ENCODE data around the gene B3GAT2.

B3GAT2 gene

GRCh38 chr6:70956451-70957283 lies at the start of gene B3GAT2:
B3GAT2 (minus strand) TSS chr6:70957060; CDS start chr6:70956429, 631 bp downstream.
- DNase-seq (ENCODE audit: low spot score in 2 of 2): peak in 1 of 2 donors; percentile 27
- Mint-ChIP-seq H3K9me3 (no peaks in the 10 kb centered on the region), H3K27ac (peak within 1 kb of the TSS; percentile 58), H3K36me3 (no peaks in the 10 kb centered on the region), H3K27me3 (peaks cover 17% of the 10 kb centered on the region), H3K4me1 (peaks cover 11% of the 10 kb centered on the region), H3K4me3 (peak within 1 kb of the TSS; percentile 82)
- peak; percentile 11 for ATAC-seq (ENCODE audit: low read depth)

GRCh38 chr6:70998148-70998547 lies 41.3 kb upstream of the B3GAT2 start:
- Mint-ChIP-seq H3K27me3 (peaks cover 9% of the 10 kb centered on the region), H3K27ac (no peak overlapping the region), H3K36me3 (no peaks in the 10 kb centered on the region), H3K4me3 (no peak overlapping the region), H3K9me3 (peaks cover 5% of the 10 kb centered on the region), H3K4me1 (no peaks in the 10 kb centered on the region)
- ATAC-seq (ENCODE audit: low read depth) (no peak), DNase-seq (ENCODE audit: low spot score in 2 of 2) (no peak)

- Mint-ChIP-seq H3K4me1 (no peaks in the 10 kb centered on the region), H3K36me3 (no peaks in the 10 kb centered on the region), H3K4me3 (no peak overlapping the region), H3K9me3 (peaks cover 5% of the 10 kb centered on the region), H3K27ac (no peak overlapping the region), H3K27me3 (peaks cover 9% of the 10 kb centered on the region)
- no peak for DNase-seq (ENCODE audit: low spot score in 2 of 2)
- ATAC-seq (ENCODE audit: low read depth): no peak
These were observed 40.5 kb upstream of the B3GAT2 start for GRCh38 chr6:70997379-70997778.

GRCh38 chr6:70996106-70996505 lies 39.2 kb upstream of the B3GAT2 start:
- H3K27ac Mint-ChIP-seq: no peak overlapping the region

GRCh38 chr6:70995411-70995810 lies 38.6 kb upstream of the B3GAT2 start:
- Mint-ChIP-seq H3K9me3 (no peaks in the 10 kb centered on the region), H3K27ac (no peak overlapping the region), H3K4me3 (no peak overlapping the region), H3K4me1 (no peaks in the 10 kb centered on the region), H3K36me3 (no peaks in the 10 kb centered on the region), H3K27me3 (peaks cover 9% of the 10 kb centered on the region)
- no peak for DNase-seq (ENCODE audit: low spot score in 2 of 2)
- ATAC-seq (ENCODE audit: low read depth): no peak

More at GRCh38 chr6:70996106-70996505, 39.2 kb upstream of the B3GAT2 start:
- DNase-seq (ENCODE audit: low spot score in 2 of 2) (no peak), ATAC-seq (ENCODE audit: low read depth) (no peak)
- Mint-ChIP-seq H3K27me3 (peaks cover 9% of the 10 kb centered on the region), H3K4me3 (no peak overlapping the region), H3K36me3 (no peaks in the 10 kb centered on the region), H3K4me1 (no peaks in the 10 kb centered on the region), H3K9me3 (peaks cover 2% of the 10 kb centered on the region)

- Mint-ChIP-seq H3K27ac (no peak overlapping the region), H3K4me3 (no peak overlapping the region), H3K36me3 (no peaks in the 10 kb centered on the region)
These were observed 34.4 kb upstream of the B3GAT2 start for GRCh38 chr6:70991253-70991652.

GRCh38 chr6:70985156-70985555 lies 28.3 kb upstream of the B3GAT2 start:
- ATAC-seq (ENCODE audit: low read depth): peak; percentile 76
- no peak overlapping the region for H3K4me3 Mint-ChIP-seq

More at GRCh38 chr6:70991253-70991652, 34.4 kb upstream of the B3GAT2 start:
- no peak for DNase-seq (ENCODE audit: low spot score in 2 of 2)
- H3K27me3 Mint-ChIP-seq: no peaks in the 10 kb centered on the region
- ATAC-seq (ENCODE audit: low read depth): no peak
- H3K4me1 Mint-ChIP-seq: no peaks in the 10 kb centered on the region
- no peaks in the 10 kb centered on the region for H3K9me3 Mint-ChIP-seq

GRCh38 chr6:70982747-70983146 lies 25.9 kb upstream of the B3GAT2 start:
- Mint-ChIP-seq H3K4me3 (no peak overlapping the region), H3K9me3 (peaks cover 8% of the 10 kb centered on the region), H3K4me1 (peaks cover 8% of the 10 kb centered on the region), H3K36me3 (no peaks in the 10 kb centered on the region), H3K27ac (no peak overlapping the region), H3K27me3 (no peaks in the 10 kb centered on the region)
- no peak for DNase-seq (ENCODE audit: low spot score in 2 of 2)
- no peak for ATAC-seq (ENCODE audit: low read depth)

More at GRCh38 chr6:70985156-70985555, 28.3 kb upstream of the B3GAT2 start:
- Mint-ChIP-seq H3K9me3 (peaks cover 5% of the 10 kb centered on the region), H3K27ac (no peak overlapping the region), H3K27me3 (no peaks in the 10 kb centered on the region), H3K4me1 (peaks cover 8% of the 10 kb centered on the region), H3K36me3 (no peaks in the 10 kb centered on the region)
- peak in 1 of 2 donors; percentile 13 for DNase-seq (ENCODE audit: low spot score in 2 of 2)

- H3K27me3 Mint-ChIP-seq: no peaks in the 10 kb centered on the region
- peaks cover 8% of the 10 kb centered on the region for H3K4me1 Mint-ChIP-seq
- H3K4me3 Mint-ChIP-seq: no peak overlapping the region
- no peak for DNase-seq (ENCODE audit: low spot score in 2 of 2)
- H3K27ac Mint-ChIP-seq: no peak overlapping the region
- no peak for ATAC-seq (ENCODE audit: low read depth)
- no peaks in the 10 kb centered on the region for H3K36me3 Mint-ChIP-seq
- peaks cover 8% of the 10 kb centered on the region for H3K9me3 Mint-ChIP-seq
These were observed 23.9 kb upstream of the B3GAT2 start for GRCh38 chr6:70980727-70981126.

GRCh38 chr6:70973604-70974003 lies 16.7 kb upstream of the B3GAT2 start:
- Mint-ChIP-seq H3K36me3 (peaks cover 2% of the 10 kb centered on the region), H3K27me3 (peaks cover 16% of the 10 kb centered on the region), H3K9me3 (peaks cover 2% of the 10 kb centered on the region), H3K4me3 (no peak overlapping the region), H3K27ac (no peak overlapping the region), H3K4me1 (no peaks in the 10 kb centered on the region)
- ATAC-seq (ENCODE audit: low read depth) (no peak), DNase-seq (ENCODE audit: low spot score in 2 of 2) (no peak)

GRCh38 chr6:70967049-70967448 lies 10.2 kb upstream of the B3GAT2 start:
- Mint-ChIP-seq H3K4me1 (no peaks in the 10 kb centered on the region), H3K36me3 (no peaks in the 10 kb centered on the region), H3K27me3 (peaks cover 3% of the 10 kb centered on the region), H3K27ac (no peak overlapping the region), H3K9me3 (peaks cover 3% of the 10 kb centered on the region), H3K4me3 (no peak overlapping the region)
- no peak for DNase-seq (ENCODE audit: low spot score in 2 of 2)
- ATAC-seq (ENCODE audit: low read depth): no peak

GRCh38 chr6:70957284-70957617 lies 391 bp upstream of the B3GAT2 start:
- no peak for ATAC-seq (ENCODE audit: low read depth)
- H3K36me3 Mint-ChIP-seq: no peaks in the 10 kb centered on the region
- peak overlapping the region; percentile 27 for H3K4me3 Mint-ChIP-seq
- H3K4me1 Mint-ChIP-seq: peaks cover 11% of the 10 kb centered on the region
- H3K27me3 Mint-ChIP-seq: peaks cover 17% of the 10 kb centered on the region
- DNase-seq (ENCODE audit: low spot score in 2 of 2): no peak
- no peak overlapping the region for H3K27ac Mint-ChIP-seq
- no peaks in the 10 kb centered on the region for H3K9me3 Mint-ChIP-seq

- Mint-ChIP-seq H3K27ac (peak overlapping the region; percentile 58), H3K9me3 (no peaks in the 10 kb centered on the region), H3K4me3 (peak overlapping the region; percentile 82), H3K4me1 (peaks cover 11% of the 10 kb centered on the region), H3K36me3 (no peaks in the 10 kb centered on the region), H3K27me3 (peaks cover 17% of the 10 kb centered on the region)
- DNase-seq (ENCODE audit: low spot score in 2 of 2): peak in 1 of 2 donors; percentile 16
- peak; percentile 3 for ATAC-seq (ENCODE audit: low read depth)
These were observed 739 bp downstream of the B3GAT2 start for GRCh38 chr6:70956191-70956450.

- Mint-ChIP-seq H3K4me1 (peaks cover 11% of the 10 kb centered on the region), H3K27ac (peak overlapping the region; percentile 58), H3K4me3 (peak overlapping the region; percentile 82), H3K27me3 (peaks cover 17% of the 10 kb centered on the region), H3K9me3 (no peaks in the 10 kb centered on the region), H3K36me3 (no peaks in the 10 kb centered on the region)
- DNase-seq (ENCODE audit: low spot score in 2 of 2): peak; percentile 80 to 87
- ATAC-seq (ENCODE audit: low read depth): peak; percentile 90
These were observed 1.2 kb downstream of the B3GAT2 start for GRCh38 chr6:70955441-70956190.
